ENCODE data around the gene GATA2.

GATA2 gene

GRCh38 chr3:128487813-128488635, 5.0 kb downstream of the GATA2 start:
- DNase-seq (ENCODE audit: low spot score) = peak; percentile 67

- DNase-seq (ENCODE audit: low spot score) = no peak
Observed at GRCh38 chr3:128487538-128487812, 5.5 kb downstream of the GATA2 start.

GRCh38 chr3:128486681-128487537, 6.1 kb downstream of the GATA2 start:
- no peak for DNase-seq (ENCODE audit: low spot score)

GRCh38 chr3:128486205-128486628, 6.8 kb downstream of the GATA2 start:
- DNase-seq (ENCODE audit: low spot score) = no peak

- DNase-seq (ENCODE audit: low spot score) = no peak
Observed at GRCh38 chr3:128485282-128486204, 7.5 kb downstream of the GATA2 start.

- DNase-seq (ENCODE audit: low spot score) = no peak
Observed at GRCh38 chr3:128484404-128485281, 8.4 kb downstream of the GATA2 start.

GRCh38 chr3:128483657-128484403, 9.2 kb downstream of the GATA2 start:
- DNase-seq (ENCODE audit: low spot score) = no peak

- DNase-seq (ENCODE audit: low spot score) = no peak
Observed at GRCh38 chr3:128482666-128483656, 10.0 kb downstream of the GATA2 start.

GRCh38 chr3:128482175-128482574, 10.8 kb downstream of the GATA2 start:
- DNase-seq (ENCODE audit: low spot score) = no peak

- no peak for DNase-seq (ENCODE audit: low spot score)
Observed at GRCh38 chr3:128481438-128481942, 11.5 kb downstream of the GATA2 start.

- DNase-seq (ENCODE audit: low spot score) = no peak
Observed at GRCh38 chr3:128480717-128481437, 12.1 kb downstream of the GATA2 start.

GRCh38 chr3:128480278-128480677, 12.7 kb downstream of the GATA2 start:
- no peak for DNase-seq (ENCODE audit: low spot score)

GRCh38 chr3:128479558-128480086, 13.4 kb downstream of the GATA2 start:
- DNase-seq (ENCODE audit: low spot score) = no peak

- no peak for DNase-seq (ENCODE audit: low spot score)
Observed at GRCh38 chr3:128478576-128479506, 14.2 kb downstream of the GATA2 start.

GRCh38 chr3:128476659-128477058, 16.3 kb downstream of the GATA2 start:
- no peak for DNase-seq (ENCODE audit: low spot score)

GRCh38 chr3:128475355-128475754, 17.6 kb downstream of the GATA2 start:
- DNase-seq (ENCODE audit: low spot score) = no peak

GRCh38 chr3:128473737-128474136, 19.3 kb downstream of the GATA2 start:
- no peak for DNase-seq (ENCODE audit: low spot score)
